Stimulated activated CD4-positive, alpha-beta T cell treated with anti-CD3 and anti-CD28 coated beads, TNF-alpha, amount 100 ng/mL, for 4 hours (primary cell): ENCODE data around the gene AOPEP.

Experiments used
- DNase-seq, 3 experiments: peaks; one replicate each; pipeline ENCODE4 v3.0.0-alpha.2; 2020; ENCODE audit warnings: low read depth in 3 of 3

AOPEP gene

GRCh38 chr9:94899464-94900221 is 173.1 kb downstream of the AOPEP start:
- no peak for DNase-seq

GRCh38 chr9:94900222-94901018 is 173.9 kb downstream of the AOPEP start:
- DNase-seq = no peak

GRCh38 chr9:94901019-94901363 is 174.5 kb downstream of the AOPEP start:
- DNase-seq = no peak

GRCh38 chr9:94903961-94904421 is 177.5 kb downstream of the AOPEP start:
- no peak for DNase-seq

GRCh38 chr9:94904806-94905205 is 178.3 kb downstream of the AOPEP start:
- DNase-seq = no peak

- no peak for DNase-seq
Observed at GRCh38 chr9:94905606-94906005, 179.1 kb downstream of the AOPEP start.

- DNase-seq = no peak
Observed at GRCh38 chr9:94906181-94906580, 179.7 kb downstream of the AOPEP start.

- no peak for DNase-seq
Observed at GRCh38 chr9:94906713-94907112, 180.2 kb downstream of the AOPEP start.

- no peak for DNase-seq
Observed at GRCh38 chr9:94907264-94907936, 180.9 kb downstream of the AOPEP start.

GRCh38 chr9:94908011-94908563 is 181.6 kb downstream of the AOPEP start:
- DNase-seq = no peak

- DNase-seq = no peak
Observed at GRCh38 chr9:94908583-94909249, 182.2 kb downstream of the AOPEP start.

- DNase-seq = no peak
Observed at GRCh38 chr9:94909250-94909894, 182.9 kb downstream of the AOPEP start.

GRCh38 chr9:94909965-94910730 is 183.6 kb downstream of the AOPEP start:
- no peak for DNase-seq

GRCh38 chr9:94911211-94911610 is 184.7 kb downstream of the AOPEP start:
- no peak for DNase-seq

GRCh38 chr9:94911986-94912635 is 185.6 kb downstream of the AOPEP start:
- DNase-seq = no peak

GRCh38 chr9:94912700-94913249 is 186.3 kb downstream of the AOPEP start:
- no peak for DNase-seq

GRCh38 chr9:94913550-94913949 is 187.1 kb downstream of the AOPEP start:
- no peak for DNase-seq

GRCh38 chr9:94915476-94916450 is 189.3 kb downstream of the AOPEP start:
- no peak for DNase-seq
